Stimulated activated CD4-positive, alpha-beta T cell treated with anti-CD3 and anti-CD28 coated beads, Interleukin-4, amount 100 ng/mL, for 24 hours (primary cell): ENCODE data around the gene CROCC2.

Experiments used
- DNase-seq: peaks from one replicate; pipeline ENCODE4 v3.0.0-alpha.2; 2020

Gene CROCC2

DNA sequence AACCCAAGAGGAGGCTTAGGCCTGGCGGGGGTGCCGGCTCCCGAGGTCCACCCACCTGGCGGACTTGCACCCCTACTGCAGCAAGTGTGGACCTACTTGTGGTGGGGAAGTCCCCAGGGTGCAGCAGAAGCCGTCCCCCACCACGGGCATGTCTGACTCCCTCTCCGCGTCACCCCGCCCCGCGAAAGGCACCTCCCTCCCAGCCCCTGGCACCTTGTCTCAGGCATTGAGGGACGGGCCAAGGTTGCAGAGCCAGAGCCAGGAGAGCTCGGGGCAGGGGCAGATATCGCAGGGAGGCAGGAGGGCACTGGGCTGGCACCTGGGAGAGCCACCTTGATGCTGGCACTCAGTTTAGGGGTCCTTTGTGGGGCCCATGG is 19.0 kb downstream of the CROCC2 start:
- no peak for DNase-seq

GRCh38 chr2:240925568-240926515 is 19.7 kb downstream of the CROCC2 start:
- no peak for DNase-seq

DNA sequence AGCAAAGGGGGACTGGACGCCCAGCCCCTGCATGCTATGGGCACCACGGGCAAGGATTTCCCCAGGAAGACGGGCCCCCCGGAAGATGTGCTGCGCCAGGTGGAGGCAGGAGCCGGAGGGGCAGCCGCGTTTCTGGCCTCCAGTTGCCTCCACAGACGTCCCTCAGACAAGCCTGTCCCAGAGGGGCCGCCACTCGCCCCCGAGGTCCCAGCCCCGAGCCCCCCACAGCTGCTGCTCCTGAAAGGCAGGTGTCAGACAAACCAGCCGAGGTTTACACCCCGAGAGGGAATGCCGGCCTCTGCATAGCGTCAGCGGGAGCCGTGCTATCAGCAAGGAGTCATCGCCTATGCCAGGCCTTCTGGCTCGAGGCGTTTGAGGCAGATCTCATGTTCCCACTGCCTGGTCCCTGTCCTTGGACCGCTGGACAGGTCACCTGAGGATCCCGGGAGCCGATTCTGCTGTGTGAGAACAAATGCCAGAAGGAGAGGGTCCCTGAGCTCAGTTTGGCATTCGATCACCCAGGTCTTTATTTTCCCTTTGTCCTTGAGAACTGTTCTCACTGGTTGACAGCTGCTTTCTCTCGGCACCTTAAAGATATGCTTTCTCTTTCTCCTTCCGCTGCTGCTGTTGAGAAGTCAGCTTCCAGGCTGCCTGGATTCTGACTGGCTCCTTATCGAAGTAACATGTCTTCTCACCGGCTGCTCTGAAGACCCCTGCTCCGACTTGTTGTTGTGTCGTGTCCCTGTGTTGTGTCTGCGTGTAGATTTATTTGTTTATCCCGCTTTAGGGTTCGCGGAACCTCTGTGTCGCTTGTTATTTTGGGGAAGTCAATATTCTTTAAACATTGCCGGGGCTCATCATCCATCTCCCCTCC is 20.6 kb downstream of the CROCC2 start:
- DNase-seq = no peak

DNA sequence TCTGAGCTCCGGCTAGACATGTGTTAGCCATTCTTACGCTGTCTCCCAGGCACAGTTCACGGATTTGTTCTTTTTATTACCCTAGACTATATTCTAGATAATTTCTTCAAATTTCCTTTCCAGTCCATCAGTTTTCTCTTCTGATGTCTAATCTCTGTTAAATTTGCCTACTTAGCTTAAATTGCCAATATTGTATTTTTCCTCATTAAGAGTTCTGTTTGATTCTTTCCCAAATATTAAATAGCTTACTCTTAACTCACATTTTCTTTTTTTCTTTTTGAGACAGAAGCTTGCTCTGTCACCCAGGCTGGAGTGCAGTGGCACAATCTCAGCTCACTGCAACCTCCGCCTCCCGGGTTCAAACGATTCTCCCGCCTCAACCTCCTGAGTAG is 21.2 kb downstream of the CROCC2 start:
- no peak for DNase-seq

GRCh38 chr2:240928476-240929363 is 22.6 kb downstream of the CROCC2 start:
- no peak for DNase-seq

GRCh38 chr2:240929364-240930095 is 23.4 kb downstream of the CROCC2 start:
- no peak for DNase-seq

DNA sequence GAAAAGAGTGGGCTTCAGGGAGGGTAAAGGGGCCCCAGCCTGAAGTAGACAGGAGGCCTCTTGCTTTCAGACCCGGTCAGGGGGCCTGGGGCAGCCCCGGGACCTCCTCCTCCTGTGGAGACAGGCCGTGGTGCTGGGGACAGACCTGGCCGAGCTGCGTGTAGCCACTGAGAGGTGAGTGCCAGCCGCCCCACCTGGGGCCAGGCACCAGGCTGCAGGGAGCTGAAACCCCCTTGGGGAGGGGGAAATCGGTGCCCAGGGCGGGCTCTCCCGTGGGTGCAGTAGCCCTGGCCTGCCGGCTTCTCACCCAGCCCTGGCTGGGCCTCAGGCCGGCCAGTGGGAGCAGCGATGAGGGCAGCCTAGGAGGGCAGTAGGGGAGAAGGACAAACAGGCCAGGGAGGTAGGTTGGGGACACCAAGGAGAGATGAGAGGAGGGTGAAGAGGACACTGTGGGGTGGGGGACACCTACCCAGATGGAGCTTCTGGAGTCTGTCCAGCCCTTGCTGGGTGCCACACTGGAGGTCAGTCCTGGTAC is 24.0 kb downstream of the CROCC2 start:
- DNase-seq = no peak

GRCh38 chr2:240930631-240931318 is 24.6 kb downstream of the CROCC2 start:
- DNase-seq = no peak

DNA sequence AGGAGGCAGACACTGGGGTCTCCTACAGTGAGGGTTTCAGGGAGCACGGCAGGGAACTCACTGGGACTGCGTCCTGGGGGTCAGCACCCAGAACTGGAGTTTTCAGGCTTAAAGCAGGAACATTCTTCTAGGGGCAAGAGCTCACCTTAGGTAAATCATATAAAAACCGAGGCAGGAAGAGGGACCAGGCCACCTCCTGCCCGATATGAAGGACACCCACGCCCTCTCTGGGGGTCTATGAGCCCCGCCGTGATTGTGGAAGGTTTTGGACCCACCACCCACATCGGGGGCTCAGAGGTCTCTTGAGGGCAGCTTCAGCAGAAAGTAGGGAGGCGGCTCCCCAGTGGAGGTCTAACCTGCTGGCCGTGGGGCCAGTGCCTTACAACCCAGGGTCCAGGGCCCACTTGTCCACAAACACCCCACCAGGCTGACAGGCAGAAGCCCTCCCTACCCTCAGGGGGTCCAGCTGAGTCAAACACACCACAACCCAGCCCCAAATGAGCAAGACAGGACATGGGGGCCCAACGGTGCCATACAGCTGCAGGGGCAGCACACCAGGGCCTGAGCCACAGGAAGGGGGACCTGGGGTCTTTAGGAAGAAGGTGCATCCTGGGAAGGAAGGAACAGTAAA is 25.3 kb downstream of the CROCC2 start:
- DNase-seq = no peak

- DNase-seq = no peak
These were observed 26.0 kb downstream of the CROCC2 start for GRCh38 chr2:240932001-240932723.

GRCh38 chr2:240932724-240933047 is 26.6 kb downstream of the CROCC2 start:
- no peak for DNase-seq

DNA sequence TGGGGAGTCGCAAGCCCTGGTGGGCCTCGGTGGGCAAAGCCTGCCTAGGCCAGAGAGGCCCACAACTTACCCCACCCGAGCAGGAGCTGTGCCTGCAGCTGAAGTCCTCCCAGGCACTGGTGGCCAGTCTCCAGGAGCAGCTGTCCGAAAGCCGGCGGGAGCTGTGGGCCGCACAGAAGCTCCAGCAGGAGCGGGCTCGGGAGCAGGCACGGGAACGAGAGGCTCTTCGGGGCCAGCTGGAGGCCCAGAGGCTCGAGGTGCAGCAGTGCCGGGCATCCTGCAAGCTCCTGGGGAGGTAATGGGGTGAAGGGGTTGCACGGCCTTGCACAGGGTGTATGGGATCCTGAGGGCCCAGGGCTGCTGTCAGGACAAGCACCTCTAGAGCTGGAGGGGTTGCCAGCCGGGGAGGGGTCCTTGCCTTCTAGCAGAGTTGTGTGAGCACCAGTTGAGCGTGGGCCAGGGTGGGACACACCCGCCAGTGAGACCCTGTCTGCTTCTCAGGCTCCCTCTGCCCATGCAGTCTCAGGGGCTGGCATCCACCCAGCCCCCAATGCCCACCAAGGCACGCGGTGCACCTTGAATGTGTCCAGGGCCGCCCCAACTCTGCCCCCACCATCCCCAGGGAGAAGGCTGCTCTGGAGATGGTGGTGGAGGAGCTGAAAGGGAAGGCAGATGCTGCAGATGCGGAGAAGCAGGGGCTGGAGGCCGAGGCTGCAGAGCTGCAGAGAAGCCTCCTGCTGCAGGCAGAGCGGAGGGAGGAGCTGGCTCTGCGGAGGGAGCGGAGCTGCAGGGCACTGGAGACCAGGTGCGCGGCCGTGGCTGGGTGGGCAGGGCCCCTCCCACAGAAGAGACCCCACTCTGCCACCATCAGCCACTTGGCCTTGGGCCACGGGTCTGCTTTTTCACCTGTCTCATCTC is 27.2 kb downstream of the CROCC2 start:
- DNase-seq = no peak

DNA sequence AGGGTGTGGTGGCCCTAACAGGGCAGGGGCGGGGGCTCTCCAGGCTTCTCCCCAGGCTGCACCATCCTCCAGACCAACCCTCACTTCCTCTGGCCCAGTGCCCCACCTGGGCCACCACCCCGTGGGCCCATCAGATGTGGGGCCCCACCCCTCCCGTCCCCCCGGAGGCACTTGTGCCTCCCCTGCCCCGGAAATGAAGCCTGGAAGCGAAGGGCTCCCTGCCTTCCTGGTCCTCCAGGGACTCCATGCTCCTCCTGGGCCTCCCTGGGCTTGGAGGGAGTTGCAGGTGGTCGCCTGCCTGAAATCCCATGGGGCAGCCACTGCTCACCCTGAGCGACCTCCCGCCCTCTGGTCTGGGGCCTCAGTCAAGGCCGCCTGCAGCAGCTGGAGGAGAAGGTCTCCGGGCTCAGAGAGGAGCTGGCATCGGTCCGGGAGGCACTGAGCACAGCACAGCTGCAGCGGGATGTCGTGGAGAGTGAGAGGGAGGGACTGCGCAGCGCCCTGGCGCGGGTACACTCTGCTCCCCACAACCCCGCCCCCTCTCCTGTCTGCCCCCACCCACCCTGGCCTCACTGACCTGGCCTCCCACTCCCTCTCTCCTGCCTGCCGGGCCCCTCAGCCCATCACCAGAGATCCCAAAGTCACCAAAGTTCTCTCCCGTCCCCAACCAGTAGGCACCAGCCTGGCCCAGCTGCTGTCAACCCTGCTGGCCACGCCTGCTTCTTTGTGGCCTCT is 28.0 kb downstream of the CROCC2 start:
- no peak for DNase-seq

GRCh38 chr2:240934701-240935102 is 28.6 kb downstream of the CROCC2 start:
- DNase-seq = no peak

DNA sequence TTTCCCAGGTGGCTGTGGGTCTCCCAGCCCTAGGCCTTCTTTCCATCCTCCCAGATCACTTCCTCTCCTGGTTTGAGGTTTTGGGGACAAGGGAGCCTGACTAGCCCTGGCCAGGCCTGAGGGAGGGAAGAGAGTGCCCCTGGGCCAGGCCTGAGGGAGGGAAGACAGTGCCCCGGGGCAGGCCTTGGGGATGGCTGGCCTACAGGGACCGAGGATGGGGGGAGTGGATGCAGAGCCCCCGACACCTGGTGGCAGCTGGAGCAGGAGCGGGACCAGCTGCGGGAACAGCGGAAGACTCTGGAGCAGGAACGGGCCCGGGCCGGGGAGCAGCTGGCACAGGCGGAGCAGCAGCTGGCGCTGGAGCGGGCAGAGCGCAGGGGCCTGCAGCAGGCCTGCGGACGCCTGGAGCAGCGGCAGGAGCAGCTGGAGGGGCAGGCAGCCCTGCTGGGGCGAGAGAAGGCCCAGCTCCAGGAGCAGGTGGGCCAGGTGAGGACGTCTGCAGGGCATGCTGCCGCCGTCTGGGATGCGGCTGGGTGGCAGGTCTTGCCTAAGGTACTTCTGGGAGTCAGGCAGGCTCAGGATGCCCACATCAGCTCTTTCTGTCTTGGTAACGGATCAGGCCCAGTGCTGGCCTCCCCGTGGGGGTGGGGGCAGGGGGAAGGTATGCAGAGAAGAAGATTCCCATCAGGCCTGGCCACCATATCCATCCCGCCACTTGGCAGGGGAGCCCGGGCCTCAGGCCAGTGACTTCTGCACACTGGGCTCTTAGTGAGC is 29.2 kb downstream of the CROCC2 start:
- DNase-seq = no peak

DNA sequence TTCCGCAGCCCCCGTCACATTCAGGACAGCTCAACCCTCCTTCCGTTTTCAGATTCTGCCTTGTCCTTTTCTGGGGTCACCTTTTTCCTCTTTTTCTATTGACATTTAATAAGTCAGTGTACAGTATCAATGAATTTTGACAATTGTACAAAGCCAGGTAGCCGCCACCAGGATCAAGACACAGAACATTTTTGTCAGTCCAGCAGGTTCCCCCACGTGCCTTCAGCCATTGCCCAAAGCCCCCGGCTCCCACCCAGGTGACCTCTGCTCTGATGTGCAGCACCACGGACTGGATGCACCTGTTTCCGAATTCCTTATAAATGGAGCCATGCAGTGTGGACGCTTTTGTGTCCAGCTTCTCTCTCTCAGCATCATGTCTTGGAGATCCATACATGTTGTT is 30.0 kb downstream of the CROCC2 start:
- no peak for DNase-seq

DNA sequence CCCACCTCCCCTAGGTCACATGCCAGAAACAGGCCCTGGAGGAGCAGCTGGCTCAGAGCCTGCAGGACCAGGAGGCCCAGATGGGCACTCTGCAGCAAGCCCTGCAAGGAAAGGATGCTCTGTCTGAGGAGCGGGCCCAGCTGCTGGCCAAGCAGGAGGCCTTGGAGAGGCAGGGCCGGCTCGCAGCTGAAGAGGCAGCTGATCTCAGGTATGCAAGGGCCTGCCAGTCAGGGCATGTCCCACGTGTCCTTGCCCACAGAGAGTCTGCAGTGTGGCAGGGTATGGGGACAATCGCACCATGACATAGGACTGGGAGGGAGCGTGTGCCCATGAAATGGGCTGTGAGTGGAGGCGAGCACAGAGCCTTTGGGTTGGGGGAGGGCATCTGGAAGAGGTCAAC is 39.9 kb downstream of the CROCC2 start:
- no peak for DNase-seq

DNA sequence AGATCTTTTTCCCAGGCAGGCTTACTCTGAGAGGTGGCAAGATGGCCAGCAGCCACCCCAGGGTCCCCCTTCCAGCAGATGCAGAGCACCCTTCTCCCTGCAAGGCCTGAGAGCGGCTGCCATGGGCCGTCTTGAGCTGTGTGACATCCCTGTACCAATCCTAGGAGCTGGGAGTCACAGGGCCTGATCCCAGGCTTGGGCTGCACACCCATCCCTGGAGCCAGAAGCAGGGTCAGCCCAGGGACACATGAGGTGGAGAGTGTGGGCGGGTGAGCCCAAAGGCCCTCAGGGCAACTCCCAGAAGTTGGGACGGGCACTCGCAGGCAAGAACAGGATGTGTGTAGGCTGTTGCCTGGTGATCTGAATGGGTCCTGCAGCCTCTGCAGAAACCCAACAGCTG is 40.5 kb downstream of the CROCC2 start:
- no peak for DNase-seq
